Activated CD4-positive, alpha-beta T cell treated with anti-CD3 and anti-CD28 coated beads for 1 hour (primary cell): ENCODE measurements around the gene CRLF3.
"Not testable (repeated sequence)": the region's sequence is repeated elsewhere in the genome, so short reads cannot be mapped to it uniquely, and the experiment has no call there.

Experiments used
- DNase-seq: peaks from one replicate; pipeline ENCODE4 v3.0.0-alpha.2; 2020

The CRLF3 gene

GRCh38 chr17:30735206-30735605 is 89.3 kb downstream of the CRLF3 start:
- DNase-seq: not testable (repeated sequence)

DNA sequence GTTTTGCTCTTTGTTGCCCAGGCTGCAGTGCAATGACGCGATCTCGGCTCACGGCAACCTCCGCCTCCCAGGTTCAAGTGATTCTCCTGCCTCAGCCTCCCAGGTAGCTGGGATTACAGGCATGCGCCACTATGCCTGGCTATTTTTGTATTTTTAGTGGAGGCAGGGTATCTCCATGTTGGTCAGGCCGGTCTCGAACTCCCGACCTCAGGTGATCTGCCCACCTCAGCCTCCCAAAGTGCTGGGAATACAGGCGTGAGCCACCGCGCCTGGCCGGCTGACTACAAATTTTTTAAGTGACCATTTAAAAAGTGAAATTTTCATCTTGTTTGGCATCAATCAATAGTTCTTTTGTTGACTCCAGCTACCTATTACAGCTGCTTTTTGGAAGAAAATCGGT is 90.3 kb downstream of the CRLF3 start:
- DNase-seq: not testable (repeated sequence)
